GM12878 (cell line): ENCODE results near the gene PIP4K2A. TPM values are rescaled to one million over a fixed set of nuclear protein-coding genes. Genes with fewer than 3 reads are reported as not detected.
A peak's percentile ranks its signal among the peaks of the same experiment; 100 is the strongest.

ENCODE experiments used
- ATAC-seq: fragments of 200-7000 bp; cut with Tn5 transposase; 3 replicates; pipeline ENCODE4 v1.9.1; 2020; ENCODE audit warnings: mild to moderate bottlenecking, moderate library complexity
- BruUV-seq: library from RNA; stranded (reverse); fragments of 400-500 nt; replicated peaks from 2 replicates; lab custom pipeline; 2021; lab: Mats Ljungman, UMichigan
- CTCF ChIA-PET: fragments of 300-600 bp; sonication (Branson Sonifier 250); formaldehyde crosslinking; extraction: SDS; loops from one replicate; lab custom pipeline; 2021; ENCODE audit warnings: inconsistent platforms; lab: Yijun Ruan, JAX
- POLR2A ChIA-PET: fragments of 350-600 bp; formaldehyde crosslinking; extraction: SDS; loops from one replicate; lab custom pipeline; 2021; ENCODE audit warnings: inconsistent platforms; lab: Charles Lee
- RAD21 ChIA-PET: fragments of 300-600 bp; sonication (Branson Sonifier 250); formaldehyde crosslinking; loops from one replicate; lab custom pipeline; 2023; ENCODE audit warnings: antibody characterized with exemption; ENCODE audit not compliant: unreplicated experiment; lab: Charles Lee
- SMC1A ChIA-PET: fragments of 300-600 bp; sonication (Branson Sonifier 250); formaldehyde crosslinking; loops from one replicate; lab custom pipeline; 2023; ENCODE audit not compliant: unreplicated experiment, uncharacterized antibody; lab: Charles Lee
- DNase-seq: peaks from one replicate; pipeline ENCODE4 v3.0.0-alpha.2; 2011; ENCODE audit warnings: low read depth, low spot score
- FAIRE-seq: peaks from 3 replicates; lab custom pipeline; 2011; peaks lifted over from hg19 to GRCh38; lab: Jason Lieb, UNC
- H2AFZ ChIP-seq: 2 replicates; pipeline ENCODE4 v1.6.0; 2011; ENCODE audit warnings: low read depth, low read length, control low read depth; ENCODE audit not compliant: control insufficient read depth
- H3K27ac ChIP-seq: 2 replicates; pipeline ENCODE4 v1.5.1; 2011; ENCODE audit warnings: control low read depth; ENCODE audit not compliant: control insufficient read depth, insufficient read depth
- H3K27me3 ChIP-seq, 2 experiments: replicated peaks in 1 of 2; 2 replicates each; pipeline versions ENCODE4 v1.6.0 to v1.6.1; 2011; ENCODE audit warnings: low read length in 1 of 2; ENCODE audit not compliant: control insufficient read depth in 2 of 2, insufficient read depth in 2 of 2
- H3K36me3 ChIP-seq, 2 experiments: 2 replicates each; pipeline ENCODE4 v1.5.1; 2011; ENCODE audit warnings: low read length in 1 of 2; ENCODE audit not compliant: control insufficient read depth in 2 of 2, insufficient read depth in 2 of 2
- H3K4me1 ChIP-seq: 2 replicates; pipeline ENCODE4 v1.6.1; 2011; ENCODE audit warnings: mild to moderate bottlenecking, low read length, moderate library complexity, mixed read lengths; ENCODE audit not compliant: control insufficient read depth, insufficient read depth
- H3K4me2 ChIP-seq: 2 replicates; pipeline ENCODE4 v1.6.0; 2011; ENCODE audit warnings: control low read depth; ENCODE audit not compliant: control insufficient read depth, insufficient read depth
- H3K4me3 ChIP-seq: fragments of 200-600 bp; sonication (generic); 2 replicates; pipeline ENCODE4 v1.5.1; 2016
- H3K79me2 ChIP-seq: 2 replicates; pipeline ENCODE4 v1.6.0; 2011; ENCODE audit warnings: low read length; ENCODE audit not compliant: control insufficient read depth, insufficient read depth
- H3K9ac ChIP-seq: 2 replicates; pipeline ENCODE4 v1.8.0; 2011; ENCODE audit warnings: low read length, control low read depth, mixed read lengths; ENCODE audit not compliant: control insufficient read depth, insufficient read depth
- H3K9me3 ChIP-seq: replicated peaks from 3 replicates; pipeline ENCODE4 v1.5.1; 2011; ENCODE audit warnings: mild to moderate bottlenecking, low read length; ENCODE audit not compliant: control insufficient read depth, insufficient read depth
- H4K20me1 ChIP-seq: 2 replicates; pipeline ENCODE4 v1.6.0; 2011; ENCODE audit not compliant: control insufficient read depth, insufficient read depth
- CEBPB ChIP-seq, 2 experiments: fragments of 150-350 bp in 1 of 2; IDR thresholded peaks; 2 replicates each; pipeline ENCODE4 v1.6.1; 2012 to 2014; ENCODE audit warnings: low read depth in 2 of 2, low read length in 2 of 2, borderline replicate concordance in 1 of 2, inconsistent platforms in 1 of 2
- EP300 ChIP-seq, 2 experiments: fragments of 150-350 bp in 1 of 2; IDR thresholded peaks; 2 replicates each; pipeline ENCODE4 v1.6.1; 2011 to 2012; ENCODE audit warnings: low read depth in 2 of 2, low read length in 2 of 2, borderline replicate concordance in 1 of 2, improper control_type of control experiment in 1 of 2, inconsistent platforms in 1 of 2; ENCODE audit not compliant: control insufficient read depth in 1 of 2
- IKZF1 ChIP-seq: fragments of 450-650 bp; conservative IDR thresholded peaks from 2 replicates; pipeline ENCODE4 v1.6.1; 2017; ENCODE audit warnings: antibody characterized with exemption, mild to moderate bottlenecking
- NR2F1 ChIP-seq: fragments of 450-650 bp; conservative IDR thresholded peaks from 2 replicates; pipeline ENCODE4 v1.6.1; 2017; ENCODE audit warnings: mild to moderate bottlenecking
- WGBS: methylation state at CpG from one replicate; pipeline ENCODE4 v1.1.6; 2016; ENCODE audit warnings: low lambda C conversion rate; ENCODE audit not compliant: insufficient replicate concordance, insufficient coverage; ENCODE audit errors: missing lambda C conversion rate; 5-methylcytosine and 5-hydroxymethylcytosine counted together
- in situ Hi-C: fragments of 300-500 bp; cut with MboI; formaldehyde crosslinking; loops from 9 replicates; pipeline ENCODE4 v1.14.3; 2018; ENCODE audit warnings: mixed read lengths
- intact Hi-C: fragments of 100-400 bp; cut with micrococcal nuclease; formaldehyde crosslinking; loops from one replicate; pipeline ENCODE4 v1.14.2; 2022; ENCODE audit not compliant: unreplicated experiment
- polyA plus RNA-seq, 11 experiments: library from polyadenylated mRNA; depleted of rRNA in 4 of 11; unstranded in 6 of 11; stranded (reverse) in 5 of 11; fragments of >200 nt; fragmentation: Nextera tagmentation in 4 of 11; fragmentation: Illumina TruSeq in 1 of 11; extraction: Ambion mirVana in 4 of 11; extraction: Trizol in 1 of 11; gene quantifications; 1 replicate in 1 of 11; 2 replicates in 10 of 11; pipeline versions ENCODE4 v1.2.1 to v1.2.3, GENCODE V29; 2011 to 2016; ENCODE audit warnings: inconsistent platforms in 2 of 11, missing spikeins in 2 of 11, low read depth in 1 of 11
- total RNA-seq, 4 experiments: library from RNA; depleted of rRNA in 3 of 4; stranded (reverse); fragments of >200 nt in 3 of 4; fragmentation: Illumina TruSeq in 1 of 4; extraction: Trizol in 1 of 4; gene quantifications; 2 replicates each; pipeline versions ENCODE4 v1.2.1 to v1.2.3, GENCODE V29; 2013 to 2021
- TF ChIP-seq, protein P1 (sequence below): fragments of 450-650 bp; IDR thresholded peaks from 2 replicates; pipeline ENCODE4 v1.6.1; 2017; ENCODE audit warnings: mild to moderate bottlenecking

PIP4K2A gene
- total and polyA plus RNA-seq, 10 of the 15 experiments (the other 5 are each of a cell fraction or from before 2014, with no cell fraction given): 54.3 to 139 (median 84.4) TPM

DNA sequence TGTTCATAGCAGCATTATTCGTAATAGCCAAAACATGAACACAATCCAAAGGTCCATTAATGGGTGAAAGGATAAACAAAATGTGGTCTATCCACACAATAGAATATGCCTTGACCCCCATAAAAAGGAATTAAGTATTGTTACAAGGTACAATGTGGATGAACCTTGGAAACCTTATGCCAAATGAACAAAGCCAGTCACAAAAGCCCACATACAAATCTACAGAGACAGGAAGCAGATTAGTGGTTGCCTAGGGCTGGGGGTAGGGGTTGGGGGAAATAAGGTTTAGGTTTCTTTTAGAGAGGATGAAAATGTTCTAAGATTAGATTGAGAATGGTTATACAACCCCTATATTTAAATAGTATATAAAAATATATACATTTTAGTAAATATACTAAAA lies 34.8 kb downstream of the PIP4K2A start:
- CTCF ChIA-PET: interaction anchor here (3.1 kb wide), 1 partner anchor 11 kb away, joined by 8 read pairs; no protein-coding TSS in a partner anchor
- H3K27ac ChIP-seq: peak overlapping the region; percentile 12; the same call in 1 of the 2 replicates
- H3K79me2 ChIP-seq: peaks cover 96% of the 10 kb centered on the region
- ATAC-seq (no peak), FAIRE-seq (no peak), DNase-seq (no peak)
- intact Hi-C loops: no loop called here
- POLR2A ChIA-PET: interaction anchor here (2.3 kb wide), 1 partner anchor 50 kb away, joined by 6 read pairs; no protein-coding TSS in a partner anchor
- WGBS: 91% methylated on average over 1 of the region's 1 CpG
- H3K9ac ChIP-seq: no peak overlapping the region
- RAD21 ChIA-PET: interaction anchor here (1.0 to 2.3 kb wide), 4 partner anchors 8 to 75 kb away, joined by 3 to 5 read pairs (median 4); no protein-coding TSS in a partner anchor
- H4K20me1 ChIP-seq: peaks cover 3% of the 10 kb centered on the region; the same call in 1 of the 2 replicates
- peaks cover 28% of the 10 kb centered on the region for H3K4me1 ChIP-seq
- no TSS peak for BruUV-seq
- H3K9me3 ChIP-seq: no peaks in the 10 kb centered on the region; the same call in 2 of the 3 replicates
- H2AFZ ChIP-seq: no peak overlapping the region
- H3K4me2 ChIP-seq: no peak overlapping the region
- SMC1A ChIA-PET: interaction anchor here (0.9 to 11.0 kb wide), 5 partner anchors 10 to 62 kb away, joined by 3 to 107 read pairs (median 4); no protein-coding TSS in a partner anchor
- H3K36me3 ChIP-seq: peaks cover 1 to 2% of the 10 kb centered on the region in 2 experiments; a peak in 2 of 4 replicates
- TF ChIP-seq EP300 (IDR thresholded peaks at IDR 0.05; ENCODE audit: borderline replicate concordance in 1 of 2, control insufficient read depth in 1 of 2, low read depth in 2 of 2, low read length in 2 of 2) (no peak), IKZF1 (no peak)
- in situ Hi-C loops: no loop called here
- no peak overlapping the region for H3K4me3 ChIP-seq
- H3K27me3 ChIP-seq: no peaks in the 10 kb centered on the region

DNA sequence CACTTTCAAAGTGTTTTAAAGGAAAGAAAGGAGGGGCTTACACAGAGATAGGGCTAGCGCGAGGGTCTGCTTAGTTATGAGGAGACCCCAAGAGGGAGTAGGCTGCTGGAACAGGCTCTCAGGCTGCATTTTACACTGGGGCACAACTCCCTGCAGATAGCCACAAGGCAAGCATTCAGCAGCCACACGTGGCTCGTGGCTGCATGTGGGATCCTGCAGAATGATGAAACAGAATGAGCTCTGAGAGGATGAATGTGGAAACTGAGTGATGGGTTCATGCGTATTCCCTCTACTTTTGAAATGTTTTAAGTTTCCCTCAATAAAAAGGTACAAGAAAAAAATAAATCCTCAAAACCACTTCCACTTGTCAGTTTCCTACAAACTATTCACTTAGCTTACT lies 37.0 kb downstream of the PIP4K2A start:
- Histone ChIP-seq H3K4me2 (no peak overlapping the region), H3K9me3 (no peaks in the 10 kb centered on the region; the same call in 2 of the 3 replicates)
- TF ChIP-seq NR2F1 (no peak), CEBPB (IDR thresholded peaks at IDR 0.05; ENCODE audit: borderline replicate concordance in 1 of 2, low read depth in 2 of 2, low read length in 2 of 2) (no peak)
- TF ChIP-seq, protein P1, sequence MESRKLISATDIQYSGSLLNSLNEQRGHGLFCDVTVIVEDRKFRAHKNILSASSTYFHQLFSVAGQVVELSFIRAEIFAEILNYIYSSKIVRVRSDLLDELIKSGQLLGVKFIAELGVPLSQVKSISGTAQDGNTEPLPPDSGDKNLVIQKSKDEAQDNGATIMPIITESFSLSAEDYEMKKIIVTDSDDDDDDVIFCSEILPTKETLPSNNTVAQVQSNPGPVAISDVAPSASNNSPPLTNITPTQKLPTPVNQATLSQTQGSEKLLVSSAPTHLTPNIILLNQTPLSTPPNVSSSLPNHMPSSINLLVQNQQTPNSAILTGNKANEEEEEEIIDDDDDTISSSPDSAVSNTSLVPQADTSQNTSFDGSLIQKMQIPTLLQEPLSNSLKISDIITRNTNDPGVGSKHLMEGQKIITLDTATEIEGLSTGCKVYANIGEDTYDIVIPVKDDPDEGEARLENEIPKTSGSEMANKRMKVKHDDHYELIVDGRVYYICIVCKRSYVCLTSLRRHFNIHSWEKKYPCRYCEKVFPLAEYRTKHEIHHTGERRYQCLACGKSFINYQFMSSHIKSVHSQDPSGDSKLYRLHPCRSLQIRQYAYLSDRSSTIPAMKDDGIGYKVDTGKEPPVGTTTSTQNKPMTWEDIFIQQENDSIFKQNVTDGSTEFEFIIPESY: no peak
- TF ChIP-seq, all 136 proteins: peak for 0
- no peak for DNase-seq
- Histone ChIP-seq H3K4me1 (peaks cover 15% of the 10 kb centered on the region), H3K4me3 (no peak overlapping the region), H3K36me3 (peaks cover 1 to 2% of the 10 kb centered on the region in 2 experiments; a peak in 2 of 4 replicates), H3K27ac (no peak overlapping the region), H3K9ac (no peak overlapping the region), H3K27me3 (no peaks in the 10 kb centered on the region), H4K20me1 (no peaks in the 10 kb centered on the region; the same call in 1 of the 2 replicates), H3K79me2 (peaks cover 95% of the 10 kb centered on the region), H2AFZ (no peak overlapping the region)
- FAIRE-seq: no peak
- no TSS peak for BruUV-seq
- ChIA-PET RAD21 (interaction anchor here (1.3 to 2.3 kb wide), 2 partner anchors 30 to 72 kb away, joined by 4 to 5 read pairs; no protein-coding TSS in a partner anchor), POLR2A (interaction anchor here (0.5 to 1.7 kb wide), 6 partner anchors 15 to 80 kb away, joined by 3 to 10 read pairs (median 4); no protein-coding TSS in a partner anchor), SMC1A (interaction anchor here (0.7 to 11.0 kb wide), 12 partner anchors 7 to 125 kb away, joined by 3 to 107 read pairs (median 4); no protein-coding TSS in a partner anchor), CTCF (interaction anchor here (1.0 to 3.1 kb wide), 2 partner anchors 9 to 12 kb away, joined by 3 to 8 read pairs; no protein-coding TSS in a partner anchor)
- intact Hi-C loops: no loop called here
- ATAC-seq: no peak
- in situ Hi-C loops: no loop called here
- WGBS: 95% methylated on average over 5 of the region's 5 CpGs
